HG03558 (cell line): ENCODE data around the gene SFRP2.

Experiments
- ATAC-seq: cut with Tn5 transposase; IDR thresholded peaks from one replicate; pipeline ENCODE4 v1.9.1; 2021; ENCODE audit warnings: moderate number of reproducible peaks; ENCODE audit not compliant: unreplicated experiment; ENCODE audit errors: extremely low read depth

Gene SFRP2

DNA sequence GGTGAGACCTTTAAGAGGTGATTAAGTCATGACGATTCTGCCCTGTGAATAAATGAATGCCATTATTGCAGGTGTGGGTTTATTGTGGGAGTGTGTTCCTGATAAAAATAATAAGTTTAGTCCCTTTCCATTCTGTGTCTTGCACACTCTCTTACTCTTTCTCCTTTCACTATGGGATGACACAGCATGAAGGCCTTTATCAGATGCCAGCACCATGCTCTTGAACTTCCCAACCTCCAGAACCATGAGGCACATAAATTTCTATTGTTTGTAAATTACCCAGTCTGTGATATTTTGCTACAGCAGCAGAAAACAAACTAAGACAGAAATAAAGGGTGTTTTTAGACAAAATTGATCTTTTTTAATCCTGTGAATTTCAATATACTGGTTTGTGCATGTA lies 10.5 kb downstream of the SFRP2 start:
- no peak for ATAC-seq

DNA sequence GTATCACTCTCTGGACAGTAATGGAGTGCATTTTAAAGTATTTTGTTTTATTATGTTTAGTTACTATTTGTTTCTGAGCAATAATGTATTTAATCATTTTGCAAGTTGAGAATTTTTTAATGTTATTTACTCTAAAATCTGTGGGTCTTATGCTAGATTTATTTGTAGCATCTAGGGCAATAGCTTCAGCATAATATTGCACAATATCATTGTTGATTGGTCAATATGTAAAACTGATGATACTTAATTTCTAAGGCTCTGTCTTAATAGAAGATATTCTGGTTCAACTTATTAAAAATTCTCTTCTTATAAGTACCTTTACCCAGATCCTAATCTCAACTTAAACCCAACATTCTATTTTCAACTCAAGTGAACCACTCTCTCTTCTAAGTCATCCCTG lies 11.5 kb downstream of the SFRP2 start:
- no peak for ATAC-seq

DNA sequence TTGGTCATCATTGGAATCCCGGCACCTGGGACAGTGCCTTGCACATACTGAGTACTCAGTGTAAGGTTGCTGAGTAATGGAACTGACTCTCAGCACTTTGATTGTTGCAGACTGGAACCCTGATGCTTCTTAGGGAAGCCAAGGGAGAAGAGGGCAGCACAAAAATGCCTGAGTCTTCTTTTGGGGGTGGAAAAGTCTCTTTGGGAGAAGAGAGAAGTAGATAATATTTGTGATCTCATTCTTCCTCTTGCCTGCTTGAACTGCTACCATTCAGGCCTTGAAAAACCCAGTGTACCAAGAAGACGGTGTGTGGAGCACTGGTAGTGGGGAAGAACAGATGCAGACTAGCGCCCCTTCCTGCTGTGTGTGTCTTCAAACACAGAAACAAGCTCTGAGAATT lies 12.3 kb downstream of the SFRP2 start:
- ATAC-seq: no peak

DNA sequence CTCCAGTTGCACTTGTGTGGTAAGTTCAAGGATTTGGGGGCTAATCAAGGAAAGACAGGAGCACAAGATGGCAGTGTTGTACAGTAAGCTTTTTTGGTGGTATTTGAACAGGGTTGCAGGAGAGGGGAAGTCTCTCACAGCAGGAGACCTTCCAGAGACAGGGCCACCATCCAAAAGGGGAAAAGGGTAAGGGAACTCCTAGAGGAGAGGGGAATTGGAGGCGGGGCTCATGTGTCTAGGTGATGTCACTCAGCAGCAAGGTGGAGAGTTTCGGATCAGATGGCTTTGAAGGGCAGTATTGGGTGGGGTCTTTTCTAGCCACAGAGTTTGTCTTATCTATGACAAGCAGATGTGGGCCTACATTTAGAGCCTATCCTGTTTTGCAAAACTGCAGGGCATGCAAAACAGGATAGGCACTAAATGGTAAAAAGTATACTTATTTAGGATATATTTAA lies 15.6 kb downstream of the SFRP2 start:
- ATAC-seq: no peak

DNA sequence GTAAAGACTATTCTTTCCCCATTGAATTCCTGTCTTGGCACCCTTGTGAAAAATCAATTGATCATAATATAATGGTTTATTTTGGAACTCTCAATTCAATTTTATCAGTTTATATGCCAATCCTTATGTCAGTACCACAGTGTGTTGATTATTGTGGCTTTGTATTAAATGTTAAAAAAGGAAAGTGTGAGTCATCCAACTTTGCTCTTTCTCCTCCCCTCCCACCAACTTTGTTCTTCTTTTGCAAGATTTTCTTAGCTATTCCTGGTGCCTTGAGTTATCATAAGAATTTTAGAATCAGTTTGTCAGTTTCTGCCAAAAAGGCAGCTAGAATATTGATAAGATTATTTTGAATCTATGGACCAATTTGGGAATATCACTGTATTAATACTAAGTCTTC lies 17.8 kb downstream of the SFRP2 start:
- ATAC-seq: no peak

DNA sequence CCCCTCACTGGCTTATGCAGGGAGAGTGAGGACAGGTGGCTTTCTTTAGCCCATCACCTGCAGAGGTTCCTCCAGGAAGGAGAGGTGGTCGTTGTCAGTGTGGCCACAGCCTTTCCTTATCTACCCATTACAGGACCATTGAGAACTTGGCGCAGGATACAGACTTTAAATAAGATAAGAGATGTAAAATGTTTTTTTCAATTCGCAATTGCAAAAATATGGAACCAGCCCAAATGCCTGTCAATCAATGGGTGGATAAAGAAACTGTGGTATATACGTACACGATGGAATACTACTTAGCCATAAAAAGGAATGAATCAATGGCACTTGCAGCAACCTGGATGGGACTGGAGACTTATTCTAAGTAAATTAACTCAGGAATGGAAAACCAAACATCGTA lies 22.1 kb downstream of the SFRP2 start:
- ATAC-seq: no peak

DNA sequence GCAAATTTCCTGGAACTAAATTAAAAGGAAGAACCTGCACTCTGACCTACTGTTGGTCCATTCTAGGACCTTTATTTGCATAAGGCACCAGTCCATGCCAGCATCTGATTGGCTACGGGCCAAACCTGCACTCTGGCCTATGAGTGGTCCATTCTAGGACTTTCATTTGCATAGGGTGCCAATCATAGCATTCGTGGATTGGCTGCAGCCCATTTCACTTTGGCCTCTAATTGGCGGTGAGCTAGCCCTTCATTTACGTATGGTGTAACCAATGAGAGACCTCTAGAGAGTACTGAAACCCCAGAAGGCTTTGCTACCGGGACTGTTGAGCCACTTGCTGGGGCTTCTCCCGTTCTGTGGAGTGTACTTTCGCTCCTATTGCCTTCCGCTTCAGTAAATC lies 23.0 kb downstream of the SFRP2 start:
- ATAC-seq: no peak

DNA sequence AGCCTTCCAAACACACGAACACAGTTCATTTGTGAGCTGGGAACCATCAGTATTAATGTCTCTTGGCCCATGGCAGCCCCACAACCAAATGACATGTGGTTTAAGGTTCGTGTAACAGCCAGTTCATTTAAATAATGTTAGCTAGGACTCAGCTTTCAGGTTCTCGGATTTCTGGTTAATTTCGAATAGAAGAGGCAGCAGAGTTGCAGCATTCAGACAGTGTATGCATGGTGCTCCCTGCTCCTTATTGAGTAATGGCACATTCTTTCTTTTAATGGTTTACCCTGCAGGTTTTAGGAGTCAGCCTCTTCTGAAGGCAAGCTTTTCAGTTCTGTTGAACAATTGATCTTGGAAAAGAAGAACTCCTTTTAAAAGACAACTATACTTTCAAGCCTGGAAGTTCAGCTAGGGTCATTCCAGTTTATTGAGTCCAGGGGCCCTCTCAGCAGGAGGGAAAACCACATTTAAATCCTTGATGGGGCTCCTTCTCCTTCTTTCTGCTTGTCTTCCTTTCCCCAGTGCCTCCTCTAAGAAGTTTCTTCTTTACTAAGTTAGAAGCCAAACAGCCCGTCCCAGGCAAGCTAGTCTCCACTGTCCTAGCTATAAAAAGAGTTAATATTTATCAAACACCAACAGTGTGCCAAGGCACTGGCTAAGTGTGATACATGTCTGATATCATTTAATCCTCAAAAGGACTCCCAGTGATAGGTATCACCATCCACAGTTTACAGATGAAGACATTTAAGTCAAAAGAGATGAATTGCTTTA lies 24.1 kb downstream of the SFRP2 start:
- ATAC-seq: no peak

DNA sequence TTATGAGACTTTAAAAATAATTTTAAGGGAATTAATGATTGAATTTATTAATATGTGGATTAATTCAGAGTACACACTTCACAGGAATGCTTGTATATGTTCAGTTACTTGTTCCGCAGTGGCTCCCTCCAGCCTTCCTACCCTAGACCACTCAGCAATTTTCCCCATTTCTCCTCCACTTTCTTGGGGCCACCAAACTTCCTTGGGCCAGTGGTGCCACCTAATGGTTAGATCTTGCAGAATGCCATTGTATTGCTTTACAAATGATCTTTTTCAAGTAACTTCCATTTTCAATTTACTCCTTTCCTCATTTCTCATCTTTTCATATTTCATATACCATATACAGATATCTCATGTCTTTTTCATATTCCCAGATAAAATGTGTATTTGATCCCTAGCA lies 25.5 kb downstream of the SFRP2 start:
- ATAC-seq: no peak

DNA sequence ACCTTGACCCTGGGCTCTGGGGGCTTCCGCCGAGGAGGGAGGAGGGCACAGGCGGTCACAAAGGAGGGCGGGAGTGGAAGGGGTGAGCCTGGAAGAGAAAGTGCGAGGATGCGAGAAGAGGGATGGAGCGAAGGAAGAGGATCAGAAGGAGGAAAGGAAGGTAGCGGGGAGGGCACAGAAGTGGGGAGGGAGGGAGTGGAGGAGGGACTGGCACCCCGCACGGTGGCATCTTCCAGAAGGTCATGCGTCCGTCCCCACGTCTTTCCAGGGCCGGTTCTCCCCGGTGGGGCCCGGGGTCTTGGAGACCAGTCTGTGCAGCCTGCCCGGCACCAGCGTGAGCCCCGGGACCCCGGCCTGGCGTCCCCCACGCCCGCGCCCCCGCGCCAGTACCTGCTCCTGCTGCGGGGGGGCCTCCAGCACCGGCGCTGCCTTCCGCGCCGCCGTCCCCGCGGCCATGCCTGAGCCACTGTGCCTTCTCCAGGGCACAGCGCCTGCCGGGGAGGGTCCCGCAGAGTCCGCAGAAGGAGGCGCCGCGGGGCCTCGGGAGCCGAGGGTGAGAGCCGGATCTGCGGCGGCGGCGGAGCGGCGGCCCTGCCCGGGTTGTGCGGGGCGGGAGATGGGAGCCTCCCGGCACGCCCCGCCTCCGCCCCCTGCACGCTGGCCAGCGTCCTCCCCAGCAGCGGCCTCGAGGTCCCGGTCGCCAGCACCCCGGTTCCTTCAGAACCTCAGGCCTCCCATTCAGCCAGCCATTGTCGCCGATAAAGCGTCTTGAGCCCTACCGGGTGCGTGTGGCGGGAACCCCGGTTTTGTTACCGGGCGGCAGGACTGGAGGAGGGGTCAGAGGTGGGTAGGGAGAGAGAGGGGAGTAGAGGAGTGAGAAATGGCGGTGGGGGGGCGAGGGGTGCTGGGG lies 29.2 kb downstream of the SFRP2 start, which contains the start of gene RNF175:
TSS of gene RNF175 (minus strand) at position 618 of the 910 bp plus-strand sequence. CDS start at position 456, 162 bp downstream.
- ATAC-seq: no peak

DNA sequence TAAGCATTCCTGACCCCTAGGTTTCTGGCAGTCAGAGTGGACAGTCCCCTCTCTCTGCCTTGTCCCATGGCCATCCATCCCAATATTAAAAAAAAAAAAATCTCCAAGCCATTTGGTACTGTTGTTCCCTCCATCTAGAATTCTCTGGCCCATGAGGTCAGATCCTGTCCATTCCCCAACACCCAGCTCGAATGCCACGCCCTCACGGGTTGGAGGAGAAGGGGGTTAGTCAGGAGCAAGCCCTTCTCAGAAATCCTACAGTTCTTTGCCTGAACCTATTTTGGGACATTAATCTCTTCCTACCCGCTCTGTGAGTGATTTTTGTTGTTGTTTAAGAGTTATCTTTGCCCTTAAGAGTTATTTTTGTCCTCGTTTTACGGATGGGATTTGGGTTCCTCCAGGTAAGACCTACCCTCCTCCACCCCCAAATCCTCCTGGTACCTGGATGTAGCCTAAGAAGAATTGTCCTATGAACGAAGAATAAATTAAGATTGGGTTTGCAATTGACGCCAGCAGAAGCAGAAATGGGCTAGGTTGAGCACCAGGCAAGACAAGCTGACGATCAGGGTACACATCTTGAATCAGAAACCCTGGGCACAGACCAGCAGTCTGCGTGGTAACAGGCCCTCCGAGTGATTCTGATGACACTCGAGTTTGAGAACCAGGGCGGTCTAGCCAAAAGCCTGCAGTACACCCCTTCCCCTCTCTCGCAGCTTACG lies 30.0 kb downstream of the SFRP2 start:
- no peak for ATAC-seq

DNA sequence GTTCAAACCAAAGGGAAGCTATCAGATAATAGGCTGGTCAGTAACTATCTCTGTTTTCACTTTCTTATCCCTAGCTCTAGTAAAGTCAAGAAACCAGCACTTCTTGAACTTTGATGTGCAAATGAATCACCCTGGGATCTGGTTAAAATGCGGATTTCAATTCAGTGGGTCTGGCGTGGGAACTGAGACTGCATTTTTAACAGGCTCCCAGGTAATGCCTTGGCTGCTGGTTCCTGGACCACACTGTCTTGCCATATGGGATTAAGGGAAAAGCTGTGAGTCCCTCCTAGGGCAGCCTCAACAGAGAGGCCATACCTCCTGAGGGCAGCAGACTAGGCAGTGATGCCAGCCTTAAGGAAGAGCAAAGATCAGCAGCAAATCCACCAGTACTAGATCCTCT lies 30.7 kb downstream of the SFRP2 start:
- no peak for ATAC-seq

DNA sequence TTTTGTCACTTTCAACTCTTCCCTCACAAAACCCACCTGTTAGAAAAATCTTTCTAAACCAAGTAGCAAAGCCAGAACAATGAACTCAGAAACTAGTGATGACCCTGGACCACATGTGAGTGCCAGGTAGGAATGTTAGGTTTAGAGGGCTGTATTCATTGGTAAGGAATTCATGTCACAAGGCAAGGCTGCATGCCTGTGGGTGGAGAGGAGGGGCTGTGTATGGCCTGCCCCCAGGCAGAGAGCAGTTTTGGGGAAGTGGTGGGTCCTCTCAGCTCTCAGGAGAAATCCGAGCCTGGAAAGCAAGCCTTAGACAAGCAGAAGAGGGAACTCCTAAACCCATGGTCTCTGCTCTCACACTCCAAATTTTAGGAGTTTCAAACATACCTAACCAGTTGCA lies 31.5 kb downstream of the SFRP2 start:
- no peak for ATAC-seq

DNA sequence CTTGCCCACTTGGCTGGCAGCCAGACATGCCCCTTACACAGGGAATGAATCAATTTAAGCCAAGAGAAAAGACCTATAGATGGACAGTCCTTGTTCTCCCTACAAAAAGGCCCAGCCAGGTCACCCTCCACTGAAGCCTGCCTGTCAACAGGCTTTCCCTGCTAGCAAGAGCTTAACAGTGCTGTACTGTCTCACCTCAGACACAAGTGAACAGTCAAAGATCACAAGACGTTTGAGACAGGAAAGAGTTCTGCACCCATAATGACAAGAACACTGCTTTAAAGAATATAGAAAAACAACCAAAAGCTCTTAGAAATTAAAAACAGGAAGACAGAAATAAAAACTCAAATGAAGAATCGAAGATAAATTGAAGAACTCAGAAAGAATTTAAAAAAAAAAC lies 33.7 kb downstream of the SFRP2 start:
- no peak for ATAC-seq

DNA sequence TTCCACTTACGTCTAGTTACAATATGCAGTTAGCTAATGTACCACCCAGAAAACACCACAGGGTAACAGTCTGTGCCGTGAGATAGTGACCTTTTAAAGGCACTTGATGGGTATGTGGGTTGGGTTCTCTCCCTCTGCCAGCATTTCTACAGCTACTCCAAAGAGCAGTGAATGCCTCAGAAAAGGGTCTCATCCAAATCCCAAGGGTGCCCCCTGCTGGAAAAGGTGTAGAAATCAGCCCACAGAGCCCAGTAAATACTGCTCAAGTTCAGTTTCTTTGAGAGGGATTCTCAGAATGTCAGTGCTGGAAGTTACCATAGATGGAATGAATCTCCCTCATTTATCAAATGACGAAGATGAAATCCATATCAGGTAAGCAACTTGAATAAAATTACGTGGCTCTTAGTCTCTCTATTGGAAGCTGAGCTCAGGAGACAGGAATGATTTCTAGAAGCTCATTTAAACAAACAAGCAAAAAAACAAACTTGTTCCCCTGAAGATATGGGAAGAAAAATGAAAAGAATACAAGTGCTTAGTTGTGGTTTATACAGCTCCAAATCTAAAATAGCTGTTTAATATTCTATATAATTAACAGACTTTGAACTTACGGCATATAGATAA lies 38.6 kb downstream of the SFRP2 start:
- no peak for ATAC-seq

DNA sequence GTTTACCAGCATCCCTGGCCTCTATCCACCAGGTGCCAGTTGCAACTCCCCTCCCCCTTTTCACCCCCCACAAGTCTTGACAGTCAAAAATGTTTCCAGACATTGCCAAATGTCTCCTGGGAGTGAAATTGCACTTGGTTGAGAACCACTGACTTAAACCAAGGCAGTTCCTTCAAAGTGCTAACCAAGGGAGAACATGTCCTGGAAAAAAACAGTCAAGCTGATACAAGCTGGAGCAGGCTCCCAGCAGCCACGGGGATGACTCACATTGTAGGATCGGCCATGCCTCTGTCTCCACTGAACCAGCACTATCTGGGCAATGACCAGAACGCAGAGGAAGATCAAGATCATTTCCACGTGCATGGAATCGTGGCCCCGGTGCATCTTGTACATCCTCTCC lies 40.5 kb downstream of the SFRP2 start:
- ATAC-seq: no peak

DNA sequence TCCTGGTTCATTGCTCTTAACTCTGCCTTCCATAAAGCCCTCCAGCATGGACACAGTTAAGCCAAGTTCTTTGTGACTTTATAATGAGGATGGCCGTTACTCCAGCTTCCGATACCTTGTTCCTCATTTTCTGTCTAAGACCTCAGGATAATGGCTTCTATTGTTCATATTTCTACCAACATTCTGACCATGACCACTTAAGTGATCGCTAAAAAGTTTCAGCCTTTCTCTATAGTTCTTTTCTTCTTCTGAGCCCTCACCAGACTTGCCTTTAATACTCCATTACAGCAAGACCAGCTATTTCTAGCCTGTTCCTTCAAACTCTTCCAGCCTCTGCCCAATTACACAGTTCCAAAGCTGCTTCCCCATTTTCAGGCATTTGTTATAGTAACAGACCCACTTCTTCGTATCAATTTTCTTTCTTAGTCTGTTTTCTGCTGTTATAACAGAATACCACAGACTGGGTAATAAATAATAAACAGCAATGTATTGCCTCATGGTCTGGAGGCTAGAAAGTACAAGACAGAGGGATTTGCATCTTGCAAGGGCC lies 41.4 kb downstream of the SFRP2 start:
- no peak for ATAC-seq

DNA sequence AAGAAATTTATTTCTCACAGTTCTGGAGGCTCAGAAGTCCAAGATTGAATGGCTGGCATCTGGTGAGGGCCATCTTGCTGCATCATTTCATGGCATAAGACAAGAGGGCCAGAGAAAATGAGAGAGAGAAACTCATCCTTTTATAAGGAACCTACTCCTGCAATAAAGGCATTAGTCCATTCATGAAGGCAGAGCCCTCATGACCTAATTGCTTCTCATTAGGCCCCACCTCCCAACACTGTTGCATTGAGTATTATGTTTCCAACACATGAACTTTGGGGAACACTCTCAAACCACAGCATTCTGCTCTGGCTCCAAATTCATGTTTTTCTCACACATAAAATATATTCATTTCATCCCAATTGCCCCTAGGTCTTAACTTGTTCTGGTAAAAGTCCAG lies 43.2 kb downstream of the SFRP2 start:
- ATAC-seq: no peak

DNA sequence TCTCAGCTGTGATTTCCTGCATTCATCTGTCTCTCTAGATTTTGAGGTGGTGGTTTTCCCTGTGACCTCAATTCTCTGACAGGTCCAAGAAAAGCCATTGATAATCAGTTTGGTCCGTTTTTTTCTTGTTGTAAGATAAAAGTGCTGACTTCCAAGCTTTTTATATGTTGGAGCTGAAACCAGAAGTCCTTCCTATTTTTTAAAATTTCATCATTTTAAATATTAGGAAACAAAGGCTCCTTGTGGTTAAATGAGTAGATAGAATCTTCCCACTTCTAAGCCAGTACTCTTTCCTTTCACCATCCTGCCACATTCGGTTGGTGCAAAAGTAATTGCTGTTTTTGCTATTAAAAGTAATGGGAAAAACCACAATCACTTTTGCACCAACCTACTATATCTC lies 47.3 kb downstream of the SFRP2 start:
- no peak for ATAC-seq

DNA sequence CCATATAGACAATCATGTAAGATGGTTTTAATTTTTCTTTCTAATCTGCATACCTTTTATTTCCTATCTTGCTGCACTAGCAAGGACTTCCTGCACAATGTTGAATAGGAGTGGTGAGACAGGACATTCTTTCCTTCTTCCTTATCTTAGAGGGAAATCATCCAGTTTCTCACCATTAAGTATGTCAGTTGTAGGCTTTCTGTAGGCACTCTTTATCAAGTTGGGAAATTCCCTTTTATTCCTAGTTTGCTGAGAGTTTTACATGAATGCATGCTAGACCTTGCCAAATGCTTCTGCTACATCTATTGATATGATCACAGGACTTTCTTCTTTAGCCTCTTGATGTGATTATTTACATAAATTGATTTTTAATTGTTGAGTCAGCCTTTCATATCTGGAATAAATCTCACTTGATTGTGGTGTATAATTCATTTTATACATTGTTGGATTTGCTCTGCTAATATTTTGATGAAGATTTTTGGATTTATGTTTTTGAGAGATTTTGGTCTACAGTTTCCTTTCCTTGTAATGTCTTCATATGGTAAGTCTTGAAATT lies 52.9 kb downstream of the SFRP2 start:
- no peak for ATAC-seq
